Measurements from ENCODE around the gene OPTN.
"Not testable (repeated sequence)": the region's sequence is repeated elsewhere in the genome, so short reads cannot be mapped to it uniquely, and the experiment has no call there.

OPTN gene

DNA sequence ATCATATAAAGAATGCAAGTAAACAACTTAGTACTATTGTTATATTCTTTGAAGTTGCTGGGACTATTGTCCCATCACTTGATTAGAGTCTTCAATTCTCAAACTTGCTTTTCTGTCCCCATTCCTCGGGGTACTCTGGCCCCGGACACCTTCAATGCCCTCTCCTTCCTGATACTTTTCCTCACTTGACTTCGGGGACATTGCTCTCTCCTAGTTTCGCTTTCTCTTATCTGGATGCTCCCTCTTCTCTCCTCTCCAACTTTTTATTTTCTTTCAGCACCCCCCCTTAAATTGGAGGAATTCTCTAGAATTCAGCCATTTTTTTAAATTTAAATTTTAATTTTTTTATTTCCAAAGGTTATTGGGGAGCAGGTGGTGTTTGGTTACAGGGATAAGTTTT lies 10.6 kb upstream of the OPTN start:
- DNase-seq (ENCODE audit: low read depth in 2 of 2) = no peak

DNA sequence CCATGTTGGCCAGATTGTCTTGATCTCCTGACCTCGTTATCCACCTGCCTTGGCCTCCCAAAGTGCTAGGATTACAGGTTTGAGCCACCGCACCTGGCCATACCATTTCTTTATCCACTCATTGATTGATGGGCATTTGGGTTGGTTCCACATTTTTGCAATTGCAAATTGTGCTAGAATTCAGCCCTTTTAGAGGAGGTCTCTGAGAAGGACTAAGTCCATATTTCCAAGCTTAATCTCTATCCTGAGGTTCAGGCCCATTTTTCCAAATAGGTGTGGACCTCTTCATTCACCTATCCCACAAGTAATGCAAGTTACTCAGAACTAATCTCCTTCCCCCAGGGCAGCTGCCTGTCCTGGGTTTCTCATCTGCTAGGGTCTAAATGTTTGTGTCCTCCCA lies 9.7 kb upstream of the OPTN start:
- no peak for DNase-seq (ENCODE audit: low read depth in 2 of 2)

DNA sequence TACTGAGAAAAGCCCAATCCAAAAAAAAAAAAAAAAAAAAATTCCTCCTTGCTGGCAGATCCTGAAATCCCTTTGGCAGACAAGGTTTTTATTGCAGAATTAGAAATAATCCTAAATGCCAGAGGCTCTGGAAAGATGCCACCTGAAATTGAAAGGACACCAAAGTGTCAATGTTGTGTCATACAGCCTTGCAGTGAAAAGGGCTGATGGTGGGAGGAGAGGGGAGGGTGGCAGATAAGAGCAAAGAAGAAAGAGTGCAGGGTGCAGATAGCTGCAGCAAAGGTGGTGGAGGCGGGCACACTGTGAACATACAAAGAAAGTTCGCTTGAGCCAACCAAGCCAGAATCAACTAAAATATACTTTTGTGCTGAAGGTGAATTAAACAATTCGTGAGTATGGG lies 8.2 kb upstream of the OPTN start:
- DNase-seq (ENCODE audit: low read depth in 2 of 2) = no peak

DNA sequence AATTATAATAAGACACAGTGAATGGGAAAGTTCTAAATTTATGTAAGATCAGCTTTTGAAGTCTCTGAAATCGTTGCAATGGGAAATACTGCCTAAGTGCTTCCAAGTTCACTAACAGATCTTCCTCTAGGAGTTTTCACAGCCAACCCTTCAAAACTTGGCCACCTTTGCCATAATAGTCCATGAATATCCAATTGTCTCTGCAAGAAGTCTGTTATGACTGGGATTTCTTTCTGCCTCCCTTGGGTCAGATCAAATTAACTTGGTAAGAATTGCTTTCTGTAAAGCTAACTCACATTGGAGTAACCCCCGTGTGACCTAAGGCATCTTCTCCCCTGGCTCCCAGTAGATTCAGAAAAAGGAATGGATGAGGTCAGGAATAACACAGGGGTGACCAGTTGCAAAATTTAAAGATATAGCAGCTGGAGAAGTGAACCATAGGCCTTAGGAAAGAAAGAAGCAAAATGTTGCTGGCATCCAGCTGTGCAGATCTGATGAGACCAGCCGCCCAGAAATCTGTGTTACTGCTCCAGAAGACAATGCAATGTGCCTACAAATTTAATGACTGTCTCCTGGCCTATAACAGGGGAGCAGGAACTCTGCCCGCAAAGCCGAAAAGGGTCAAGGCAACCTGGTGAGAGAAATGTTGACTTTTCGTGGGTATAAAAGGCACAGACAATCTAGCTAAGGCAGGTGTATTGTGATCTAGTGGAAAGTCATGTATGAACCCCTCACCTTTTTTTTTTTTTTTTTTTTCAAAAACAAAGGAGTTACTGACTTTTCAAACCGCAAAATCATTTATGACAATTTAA lies 7.5 kb upstream of the OPTN start:
- DNase-seq (ENCODE audit: low read depth in 2 of 2) = no peak

DNA sequence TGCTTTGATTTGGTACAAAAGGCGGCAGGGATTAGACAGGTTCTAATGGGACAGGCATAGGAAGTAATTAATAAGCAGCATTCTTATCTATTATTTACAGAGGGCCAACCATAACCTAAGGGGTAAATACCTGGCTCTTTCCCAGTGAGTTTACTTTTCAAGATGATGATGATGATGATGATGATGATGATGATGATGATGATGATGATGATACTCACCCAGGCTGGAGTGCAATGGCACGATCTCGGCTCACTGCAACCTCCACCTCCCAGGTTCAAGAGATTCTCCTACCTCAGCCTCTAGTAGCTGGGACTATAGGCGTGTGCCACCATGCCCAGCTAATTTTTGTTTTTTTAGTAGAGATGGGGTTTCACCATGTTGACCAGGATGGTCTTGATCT lies 5.9 kb upstream of the OPTN start:
- DNase-seq (ENCODE audit: low read depth in 2 of 2) = not testable (repeated sequence)

DNA sequence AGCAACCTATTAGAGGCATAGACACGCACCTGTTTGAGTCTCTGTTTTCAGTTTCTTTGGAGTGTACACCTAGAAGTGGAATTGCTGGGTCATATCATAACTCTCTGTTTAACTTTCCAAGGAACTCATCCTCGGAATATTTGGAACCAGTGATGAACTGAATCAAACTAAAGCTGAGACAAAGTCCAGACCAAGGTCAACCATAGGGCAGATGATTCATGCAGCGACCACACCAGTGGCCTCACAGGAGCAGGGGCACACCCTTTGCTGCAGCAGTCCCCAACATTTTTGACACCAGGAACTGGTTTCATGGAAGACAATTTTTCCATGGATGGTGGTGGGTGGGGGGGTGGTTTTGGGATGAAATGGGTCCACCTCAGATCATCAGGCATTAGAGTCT lies 4.9 kb upstream of the OPTN start:
- no peak for DNase-seq (ENCODE audit: low read depth in 2 of 2)

DNA sequence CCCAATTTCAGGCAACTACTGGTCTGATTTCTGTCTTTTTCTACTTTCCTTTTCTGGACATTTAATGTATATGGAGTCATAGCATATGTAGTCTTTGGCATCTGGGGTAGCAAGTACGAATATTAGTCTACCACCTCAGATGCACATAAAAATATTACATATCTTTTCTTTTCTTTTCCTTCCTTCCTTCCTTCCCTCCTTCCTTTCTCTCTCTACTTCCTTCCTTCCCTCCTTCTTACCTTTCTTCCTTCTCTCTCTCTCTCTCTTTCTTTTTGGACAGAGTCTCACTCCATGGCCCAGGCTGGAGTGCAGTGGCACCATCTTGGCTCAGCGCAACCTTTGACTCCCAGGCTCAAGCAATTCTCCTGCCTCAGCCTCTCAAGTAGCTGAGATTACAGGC lies 4.0 kb upstream of the OPTN start:
- DNase-seq (ENCODE audit: low read depth in 2 of 2) = no peak

DNA sequence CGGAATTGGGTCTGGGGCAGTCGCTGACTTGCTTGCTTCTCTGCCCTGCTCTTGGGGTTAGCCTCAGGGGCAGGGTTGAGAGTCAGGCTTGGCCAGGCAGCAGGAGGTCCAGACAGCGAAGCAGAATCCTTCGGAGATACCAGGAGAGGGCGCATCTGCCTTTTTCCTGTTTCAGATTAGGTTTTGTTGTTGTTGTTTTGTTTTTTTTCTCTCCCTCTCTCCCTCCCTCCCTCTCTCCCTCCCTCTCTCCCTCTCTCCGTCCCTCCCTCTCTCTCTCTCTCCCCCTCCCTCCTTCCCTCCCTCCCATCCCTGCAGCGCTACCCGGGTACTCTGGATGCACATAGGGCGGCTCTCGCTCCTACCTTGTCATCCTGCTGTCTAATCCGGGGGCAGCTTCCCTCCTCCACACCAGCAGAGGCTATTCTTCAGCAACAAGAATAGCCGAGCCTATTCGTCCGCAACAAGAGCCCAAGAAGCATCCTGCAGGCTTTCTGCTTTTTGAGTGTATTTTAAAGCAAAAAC lies 758 bp upstream of the OPTN start:
- DNase-seq (ENCODE audit: low read depth in 2 of 2) = no peak

DNA sequence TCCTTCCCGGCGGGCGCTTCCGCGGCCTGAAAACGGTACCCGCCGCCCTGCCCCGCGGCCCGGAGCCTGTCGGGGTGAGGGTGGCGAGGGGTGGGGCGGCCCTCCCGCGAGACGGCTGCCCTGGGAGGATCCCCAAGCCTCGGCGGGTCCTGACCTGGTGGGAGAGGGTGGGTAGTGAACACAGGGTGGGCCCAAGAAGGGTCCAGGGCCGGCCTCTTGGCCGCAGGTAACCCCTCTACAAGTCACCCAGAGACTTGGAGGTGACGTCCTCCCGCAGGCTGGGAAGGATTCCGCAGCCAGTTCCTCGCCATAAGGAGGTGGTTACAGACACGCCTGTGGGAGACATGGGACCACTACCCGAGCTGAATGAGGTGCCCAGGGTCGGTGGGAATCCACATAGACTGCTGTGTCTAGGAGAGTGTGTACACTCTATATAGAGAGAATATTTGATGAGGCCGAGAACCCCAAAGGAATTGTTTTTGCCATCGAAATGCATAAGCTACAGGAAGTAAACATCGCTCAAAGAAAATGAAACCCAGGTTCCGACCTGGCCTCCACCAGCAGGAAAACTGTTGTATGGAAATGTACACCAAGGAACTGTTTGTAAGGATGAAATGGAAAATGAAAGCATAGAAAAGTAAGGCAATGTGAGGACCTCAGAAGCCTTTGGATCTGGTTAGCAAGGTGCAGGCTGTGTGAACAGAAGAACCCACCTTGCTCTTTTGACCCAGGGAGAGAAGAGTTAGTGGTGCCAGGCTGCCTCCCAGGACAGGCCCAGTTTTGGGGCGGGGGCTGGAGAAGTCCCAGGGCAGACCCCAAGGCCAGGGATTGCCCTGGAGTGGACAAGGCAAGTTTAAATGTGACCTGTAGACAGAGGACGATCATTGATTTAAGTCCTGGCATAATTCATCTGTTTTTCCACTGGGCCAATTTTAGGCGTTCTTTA lies 659 bp downstream of the OPTN start:
- DNase-seq (ENCODE audit: low read depth in 2 of 2) = no peak

DNA sequence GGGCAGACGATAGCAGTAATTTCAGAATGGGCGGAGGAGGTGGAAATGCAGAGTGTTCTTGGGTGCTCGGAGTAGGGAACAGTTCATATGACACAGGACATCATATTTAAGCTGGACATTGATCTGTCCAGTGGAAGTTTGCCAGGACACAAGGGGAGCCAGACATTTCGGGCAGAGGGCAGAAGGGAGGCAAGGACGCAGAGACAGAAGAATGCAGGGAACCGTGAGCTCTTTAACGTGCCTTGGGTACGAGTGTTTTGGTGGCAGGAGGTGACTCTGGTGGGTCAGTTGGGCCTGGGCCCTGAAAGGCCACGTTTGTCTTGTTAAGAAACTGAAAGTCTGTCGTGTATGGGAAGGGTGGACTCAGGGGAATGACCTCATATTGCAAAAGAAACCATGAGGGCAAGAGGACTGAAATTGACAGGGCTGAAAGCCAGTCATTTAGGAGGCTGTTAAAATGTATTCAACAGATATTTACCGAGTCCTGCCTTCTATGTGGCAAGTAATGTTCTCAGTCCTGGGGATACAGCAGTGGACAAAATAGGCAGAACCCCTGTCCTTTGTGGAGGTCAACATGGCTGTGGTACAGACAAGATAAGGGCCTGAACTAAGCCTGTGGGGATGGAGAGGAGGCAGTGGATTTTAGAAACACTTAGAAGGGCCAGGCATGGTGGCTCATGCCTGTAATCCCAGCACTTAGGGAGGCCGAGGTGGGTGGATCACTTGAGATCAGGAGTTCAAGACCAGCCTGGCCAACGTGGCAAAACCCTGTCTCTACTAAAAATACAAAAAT lies 2.2 kb downstream of the OPTN start:
- no peak for DNase-seq (ENCODE audit: low read depth in 2 of 2)

DNA sequence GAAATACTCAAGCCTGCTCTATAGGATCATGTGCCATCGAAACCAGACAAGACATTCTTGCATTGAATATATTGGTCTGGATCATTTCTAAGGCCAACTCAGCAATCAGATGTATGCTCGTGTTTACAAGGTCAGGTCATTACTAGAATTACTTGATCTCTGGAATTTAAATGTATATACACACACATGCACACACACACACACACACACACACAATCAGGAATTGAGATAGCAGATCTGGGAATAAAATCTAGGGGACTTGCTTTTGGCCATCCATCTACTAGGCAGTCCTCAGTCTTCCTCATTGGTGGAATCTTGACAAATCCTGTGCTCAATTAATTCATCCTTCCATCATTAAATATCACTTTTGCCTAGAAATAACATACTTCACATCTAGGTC lies 3.6 kb downstream of the OPTN start:
- DNase-seq (ENCODE audit: low read depth in 2 of 2) = no peak

DNA sequence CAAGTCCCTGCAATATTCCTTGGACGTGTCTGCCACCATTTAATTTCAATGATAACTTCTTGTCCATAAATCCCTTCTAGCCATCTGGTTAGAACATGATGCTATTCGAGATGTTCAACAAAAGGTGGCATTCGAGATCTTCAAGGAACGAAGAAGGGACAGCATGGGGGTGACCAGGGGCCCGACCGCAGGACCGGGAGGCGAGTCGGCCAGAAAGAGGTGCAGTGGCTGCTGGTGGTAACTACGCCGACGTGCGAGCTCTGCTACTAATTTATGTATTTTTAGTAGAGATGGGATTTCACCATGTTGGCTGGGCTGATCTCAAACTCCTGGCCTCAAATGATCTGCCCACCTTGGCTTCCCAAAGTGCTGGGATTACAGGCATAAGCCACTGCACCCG lies 4.7 kb downstream of the OPTN start:
- no peak for DNase-seq (ENCODE audit: low read depth in 2 of 2)

DNA sequence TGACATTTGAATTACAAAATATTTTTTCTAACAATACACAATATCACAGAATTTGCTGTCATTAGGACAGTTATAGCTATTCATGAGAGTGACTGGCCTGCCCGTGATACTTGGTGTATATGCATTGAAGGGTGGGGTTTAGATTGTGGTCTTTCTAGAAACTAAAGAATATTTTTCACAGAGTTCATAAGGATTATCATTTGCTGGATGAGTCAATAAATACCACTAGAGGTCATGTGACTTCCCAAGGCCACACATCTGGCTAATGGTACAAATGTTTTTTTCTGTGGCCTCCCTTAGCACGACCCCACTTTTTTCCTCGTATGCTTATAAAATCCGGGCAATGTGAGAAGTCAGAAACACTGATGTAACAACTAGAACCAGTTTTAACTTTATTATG lies 5.2 kb downstream of the OPTN start:
- DNase-seq (ENCODE audit: low read depth in 2 of 2) = no peak

DNA sequence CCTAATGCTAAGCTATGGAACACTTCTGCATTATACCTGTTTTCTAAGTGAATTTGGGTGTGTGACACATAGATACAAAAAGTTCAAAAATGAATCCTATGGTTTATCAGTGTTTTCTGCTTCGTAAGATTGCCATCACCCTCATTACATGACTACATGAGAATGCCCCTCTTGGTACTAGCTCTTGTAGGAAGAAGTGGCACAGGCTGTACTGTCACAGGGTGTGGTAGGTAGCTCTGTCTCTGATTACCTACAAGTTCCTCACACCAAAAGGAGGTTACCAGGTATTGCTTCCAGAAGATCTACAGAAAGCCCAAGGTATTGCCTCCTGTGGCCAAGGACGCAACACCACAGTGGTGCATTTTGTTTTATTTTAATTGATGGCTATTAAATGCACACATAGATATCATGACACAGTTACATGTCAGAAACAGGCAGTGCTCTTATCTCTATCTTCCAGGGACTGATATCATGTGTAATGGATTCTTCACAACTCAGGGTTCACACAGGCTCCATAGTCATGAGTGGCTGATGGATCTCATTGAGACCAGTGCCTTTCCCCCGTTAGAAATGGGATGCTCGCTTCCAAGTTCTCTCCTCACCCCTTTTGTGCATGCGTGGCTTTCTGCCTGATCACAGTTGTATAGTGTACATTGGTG lies 6.6 kb downstream of the OPTN start:
- no peak for DNase-seq (ENCODE audit: low read depth in 2 of 2)

DNA sequence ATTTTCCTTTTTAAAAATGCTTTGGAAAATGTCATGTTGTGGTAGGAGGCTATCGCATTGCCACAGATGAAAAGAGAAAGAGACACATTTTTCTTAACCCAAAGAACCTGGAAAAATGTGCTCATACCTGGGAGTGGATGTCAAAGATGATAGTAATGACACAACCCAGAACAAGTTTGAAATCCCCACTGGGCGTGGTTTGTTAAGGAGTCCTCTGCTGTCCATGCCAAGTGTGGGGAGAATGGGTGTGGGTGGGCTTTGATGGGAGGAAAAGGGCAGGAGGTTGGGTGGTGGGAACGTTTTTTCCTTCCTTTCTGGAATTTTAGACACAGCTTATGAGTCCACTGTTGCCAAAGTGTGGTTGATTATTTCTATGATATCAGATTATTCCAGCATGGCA lies 10.9 kb downstream of the OPTN start:
- DNase-seq (ENCODE audit: low read depth in 2 of 2) = no peak

DNA sequence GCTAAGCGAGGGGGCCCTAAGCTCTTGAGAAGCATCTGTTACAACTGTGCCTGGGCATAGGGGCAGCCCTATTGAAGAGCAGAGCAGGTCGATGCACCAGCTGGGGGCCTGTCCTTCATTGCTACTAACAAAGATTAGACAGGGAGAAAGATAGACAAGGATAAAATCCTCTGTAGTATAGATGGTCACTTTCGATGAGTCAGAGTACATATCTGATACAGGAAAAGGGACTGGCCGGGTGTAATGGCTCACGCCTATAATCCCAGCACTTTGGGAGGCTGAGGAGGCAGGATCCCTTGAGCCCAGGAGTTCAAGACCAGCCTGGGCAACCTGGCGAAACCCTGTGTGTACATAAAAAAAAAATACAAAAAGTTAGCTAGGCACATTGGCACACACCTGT lies 13.6 kb downstream of the OPTN start:
- no peak for DNase-seq (ENCODE audit: low read depth in 2 of 2)

DNA sequence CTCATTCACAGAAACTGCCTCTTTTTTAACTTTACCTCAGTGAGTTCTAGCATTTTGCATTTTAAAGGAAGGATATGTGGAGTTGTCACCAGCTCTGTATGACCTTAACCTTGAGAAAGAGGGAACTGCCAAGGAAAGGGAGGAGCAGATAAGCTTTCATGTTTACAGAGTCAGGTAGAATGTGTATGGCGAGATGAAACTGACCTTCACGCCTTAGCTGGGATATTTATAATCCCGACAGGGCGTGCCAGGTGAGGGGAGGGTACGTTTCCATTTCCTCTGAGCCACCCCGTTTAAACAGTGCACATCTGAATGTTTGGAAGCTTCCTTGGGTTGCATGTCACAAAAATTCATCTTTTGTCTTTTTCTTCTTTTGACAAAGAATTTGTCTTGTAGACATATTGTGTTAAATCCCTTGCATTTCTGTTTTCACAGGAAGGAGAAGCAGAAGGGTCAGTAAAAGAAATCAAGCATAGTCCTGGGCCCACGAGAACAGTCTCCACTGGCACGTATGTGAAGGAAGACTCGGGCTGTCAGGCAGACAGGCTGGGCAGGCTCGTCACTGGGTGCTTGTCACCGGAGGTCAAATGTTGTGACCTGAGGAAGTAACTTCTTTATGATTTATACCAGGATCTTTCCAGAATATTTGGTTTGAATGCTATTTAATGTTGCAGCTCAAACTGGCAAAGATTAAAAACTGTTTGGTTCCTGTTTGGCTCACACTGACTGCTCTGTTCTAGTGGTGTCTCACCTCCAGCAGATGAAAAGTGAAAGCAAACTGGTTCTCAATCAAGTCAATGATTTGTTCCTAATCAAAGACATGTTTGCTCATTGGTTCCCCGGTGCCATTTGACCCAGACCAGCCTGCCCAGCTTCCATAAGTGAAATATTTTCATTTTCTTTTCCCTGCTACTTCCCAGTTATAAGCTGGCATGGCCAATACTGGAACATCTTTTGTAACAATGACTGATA lies 16.2 kb downstream of the OPTN start:
- DNase-seq (ENCODE audit: low read depth in 2 of 2) = no peak

DNA sequence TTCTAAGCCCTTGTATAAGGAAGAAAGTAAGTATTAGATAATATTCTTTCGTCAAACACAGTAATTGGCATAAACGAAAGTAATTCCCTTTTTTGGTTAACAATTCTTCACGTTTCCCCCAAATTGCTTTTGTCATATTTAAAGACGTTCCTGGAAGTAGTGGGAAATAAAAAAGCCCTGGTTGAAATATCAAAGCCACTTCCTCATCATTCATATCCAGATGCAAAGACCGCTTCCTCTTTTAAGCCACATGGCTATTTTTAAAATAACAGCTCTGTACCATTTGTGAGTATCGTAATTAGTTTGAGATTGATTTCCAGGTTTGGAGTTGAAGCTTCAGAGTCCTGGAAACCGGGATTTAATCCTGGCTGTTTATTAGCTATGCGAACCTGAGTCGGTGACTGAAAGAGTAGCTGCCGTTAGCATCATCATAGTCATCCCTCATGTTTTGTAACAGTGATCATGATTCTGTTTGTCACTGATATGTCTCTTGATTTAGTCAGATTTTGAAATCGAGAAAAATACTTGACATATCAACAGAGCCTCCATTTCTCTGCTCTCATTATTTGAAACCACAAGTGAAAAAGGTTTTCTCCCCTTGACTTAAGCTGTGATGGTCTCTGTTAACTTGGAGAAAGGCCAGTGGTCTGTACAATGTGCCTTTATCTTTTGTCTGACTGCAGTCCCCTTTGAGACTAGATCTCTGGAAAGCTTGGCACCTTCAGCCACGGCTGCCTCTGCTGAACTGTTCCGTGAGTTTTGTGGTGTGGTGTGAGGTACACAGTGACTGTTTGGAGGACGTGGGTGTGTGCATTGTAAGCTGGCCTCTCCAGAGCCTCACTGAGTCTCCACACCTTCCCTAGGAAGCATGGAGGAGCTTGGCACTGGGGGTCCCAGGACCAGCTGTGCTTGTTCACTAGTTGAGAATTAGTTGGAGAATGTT lies 18.1 kb downstream of the OPTN start:
- DNase-seq (ENCODE audit: low read depth in 2 of 2) = no peak

DNA sequence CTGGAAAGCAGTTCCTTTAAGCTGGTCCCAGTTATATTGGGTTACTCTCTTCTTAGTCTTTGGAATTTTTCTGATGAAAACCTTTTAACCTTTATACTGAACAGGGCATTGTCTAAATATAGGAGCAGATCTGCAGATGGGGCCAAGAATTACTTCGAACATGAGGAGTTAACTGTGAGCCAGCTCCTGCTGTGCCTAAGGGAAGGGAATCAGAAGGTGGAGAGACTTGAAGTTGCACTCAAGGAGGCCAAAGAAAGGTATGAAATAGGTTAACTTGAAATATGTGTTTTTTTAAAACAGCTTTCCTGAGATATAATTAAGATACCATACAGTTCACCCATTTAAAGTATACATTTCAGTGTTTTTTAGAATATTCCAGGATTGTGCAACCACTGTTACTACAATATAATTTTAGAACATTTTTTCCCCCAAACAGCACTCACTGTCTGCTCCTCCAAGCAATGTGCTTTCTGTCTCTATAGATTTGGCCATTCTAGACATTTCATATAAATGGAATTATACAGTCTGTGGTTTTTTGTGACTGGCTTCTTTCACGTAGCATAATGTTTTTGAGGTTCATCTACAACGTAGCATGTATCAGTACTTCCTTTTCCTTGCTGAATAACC lies 18.9 kb downstream of the OPTN start:
- DNase-seq (ENCODE audit: low read depth in 2 of 2) = no peak
